GM18520 (cell line): ENCODE data around the gene BFAR.
"Not testable (repeated sequence)": the region's sequence is repeated elsewhere in the genome, so short reads cannot be mapped to it uniquely, and the experiment has no call there.

Experiments used
- ATAC-seq: cut with Tn5 transposase; IDR thresholded peaks from one replicate; pipeline ENCODE4 v1.9.1; 2021; ENCODE audit not compliant: unreplicated experiment

BFAR gene, protein sequence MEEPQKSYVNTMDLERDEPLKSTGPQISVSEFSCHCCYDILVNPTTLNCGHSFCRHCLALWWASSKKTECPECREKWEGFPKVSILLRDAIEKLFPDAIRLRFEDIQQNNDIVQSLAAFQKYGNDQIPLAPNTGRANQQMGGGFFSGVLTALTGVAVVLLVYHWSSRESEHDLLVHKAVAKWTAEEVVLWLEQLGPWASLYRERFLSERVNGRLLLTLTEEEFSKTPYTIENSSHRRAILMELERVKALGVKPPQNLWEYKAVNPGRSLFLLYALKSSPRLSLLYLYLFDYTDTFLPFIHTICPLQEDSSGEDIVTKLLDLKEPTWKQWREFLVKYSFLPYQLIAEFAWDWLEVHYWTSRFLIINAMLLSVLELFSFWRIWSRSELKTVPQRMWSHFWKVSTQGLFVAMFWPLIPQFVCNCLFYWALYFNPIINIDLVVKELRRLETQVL

DNA sequence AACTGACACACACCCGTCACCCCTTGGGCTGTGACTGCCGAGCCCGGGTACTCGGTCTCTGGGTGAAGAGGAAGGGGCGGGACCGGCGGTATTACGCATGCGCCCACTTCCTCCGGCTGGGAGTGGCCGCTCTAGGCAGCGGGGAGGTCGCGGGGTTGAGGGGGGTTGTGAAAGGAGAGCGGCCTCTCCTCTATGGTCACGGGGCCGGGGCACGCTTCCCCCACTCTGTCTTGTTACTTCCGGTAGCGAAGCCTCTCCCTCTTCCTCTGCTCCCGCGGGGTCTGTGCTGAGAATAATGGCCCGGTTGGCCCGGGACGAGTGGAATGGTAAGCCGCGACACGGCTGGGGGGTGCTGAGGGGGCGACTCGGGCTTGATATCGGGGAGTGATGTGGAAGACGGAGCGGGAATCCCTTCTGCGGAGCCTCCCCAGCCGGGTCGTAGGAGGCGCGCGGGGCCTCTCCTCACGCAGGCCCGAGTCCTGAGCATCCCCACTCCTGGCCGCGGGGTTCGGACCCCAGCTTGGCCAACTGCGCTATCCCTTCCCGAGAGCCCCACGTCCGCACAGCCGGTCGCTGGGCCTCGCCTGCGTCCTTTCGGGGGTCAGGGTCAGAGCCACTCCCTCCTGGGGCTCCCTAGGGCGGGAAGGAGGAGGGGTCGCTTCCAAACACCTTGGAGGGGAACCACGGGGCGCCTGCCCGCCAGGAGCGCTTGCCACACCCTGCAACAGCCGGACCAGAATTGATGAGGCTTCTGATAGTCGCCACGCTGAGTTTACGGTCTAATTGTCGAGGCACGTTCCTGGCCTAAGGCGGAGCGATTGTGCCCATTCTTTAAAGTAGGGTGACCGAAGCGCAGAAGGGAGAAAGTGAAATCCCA lies at the start of gene BFAR:
Gene BFAR (plus strand): TSS at position 259 of the 877 bp plus-strand sequence. CDS start 11,396 bp downstream, outside the sequence.
- ATAC-seq = peak; percentile 71

DNA sequence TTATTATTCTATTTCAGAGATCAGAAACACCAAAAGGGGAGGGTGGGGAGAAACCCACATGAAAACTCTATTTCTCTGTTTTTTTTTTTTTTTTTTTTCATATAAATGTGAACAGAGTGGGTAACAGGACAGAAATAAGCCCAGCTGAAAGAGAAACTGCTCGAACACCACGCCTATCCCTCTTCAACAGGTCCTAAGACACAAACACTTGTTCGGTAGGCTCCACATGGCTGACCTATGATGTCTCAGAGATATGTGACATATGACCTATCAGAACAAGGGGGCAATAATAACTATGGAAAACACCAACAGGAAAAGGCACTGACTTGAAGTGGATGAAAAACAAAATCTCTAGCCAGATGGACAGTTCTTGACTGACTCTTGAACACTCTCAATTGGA lies 47.5 kb upstream of the BFAR start:
- ATAC-seq = no peak

DNA sequence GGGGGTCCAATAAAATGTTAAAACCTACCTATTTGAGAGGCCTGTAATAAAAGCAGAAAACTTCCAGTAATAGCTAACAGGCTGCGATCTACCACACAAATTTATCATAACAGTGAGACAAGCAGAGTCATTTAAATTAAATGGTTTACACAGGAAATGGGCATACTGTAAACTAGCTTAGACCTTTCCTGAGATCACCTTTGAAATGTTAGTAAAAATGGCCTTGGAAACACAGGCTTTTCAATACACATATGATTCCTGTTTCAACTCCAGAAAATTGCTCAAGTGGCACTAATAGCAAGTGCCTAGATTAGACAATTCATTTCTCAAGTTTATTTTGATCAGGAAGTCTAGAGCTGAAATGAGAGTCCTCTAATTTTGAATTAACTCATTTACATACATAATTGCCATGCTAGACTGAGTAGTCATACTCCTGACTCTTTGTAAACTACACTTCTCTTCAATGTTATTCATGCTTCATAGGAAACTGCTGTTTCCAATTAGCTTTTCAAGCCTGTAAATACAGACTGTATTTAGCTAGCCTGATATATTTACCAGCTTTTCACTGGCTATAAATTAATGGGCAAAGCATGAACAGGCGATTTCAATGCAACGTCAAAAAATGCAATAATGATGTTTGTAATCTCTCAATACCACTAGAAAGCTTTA lies 46.0 kb upstream of the BFAR start:
- ATAC-seq = no peak

DNA sequence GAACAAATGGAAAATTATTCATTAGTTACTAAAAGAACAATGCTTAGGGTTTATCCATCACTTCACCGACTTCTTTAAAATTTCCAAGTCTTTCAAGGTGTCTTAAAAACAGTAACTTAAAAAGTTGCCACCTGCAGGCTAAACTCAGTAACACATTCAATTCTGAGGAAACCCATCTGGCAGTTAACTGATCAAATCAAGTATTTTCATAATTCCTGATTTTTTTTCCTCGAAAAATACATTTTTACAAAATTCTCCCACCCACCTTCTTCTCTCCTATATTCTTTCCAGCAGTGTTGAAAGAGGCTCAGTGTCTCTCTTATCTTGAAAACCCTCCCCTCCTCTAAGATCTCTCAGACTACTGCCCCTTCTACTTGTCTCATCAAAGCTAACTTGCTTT lies 32.6 kb upstream of the BFAR start:
- no peak for ATAC-seq

DNA sequence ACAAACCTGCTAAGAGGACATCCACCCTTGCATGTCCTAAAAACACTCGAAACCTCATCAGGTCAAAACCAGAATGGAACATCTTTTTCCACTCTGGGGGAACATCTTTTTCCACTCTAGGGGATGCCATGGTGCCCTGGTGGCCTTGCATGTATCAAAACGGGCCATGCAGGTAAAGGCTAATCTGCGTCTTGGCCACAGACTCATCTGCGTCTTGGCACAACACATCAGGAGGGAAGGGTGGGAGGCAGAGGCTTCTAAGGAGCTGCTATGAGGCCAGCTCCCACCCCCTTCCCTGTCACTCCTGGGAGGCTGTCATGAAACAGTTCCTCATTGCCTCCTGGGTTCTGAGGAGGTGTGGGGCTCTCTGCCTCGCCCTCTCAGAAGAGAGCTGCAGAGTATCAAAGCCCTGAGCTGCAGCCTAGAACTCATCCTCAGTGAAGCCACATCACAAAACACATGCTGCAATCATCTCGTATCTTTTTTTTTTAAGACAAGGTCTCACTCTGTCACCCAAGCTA lies 30.2 kb upstream of the BFAR start:
- ATAC-seq = no peak

DNA sequence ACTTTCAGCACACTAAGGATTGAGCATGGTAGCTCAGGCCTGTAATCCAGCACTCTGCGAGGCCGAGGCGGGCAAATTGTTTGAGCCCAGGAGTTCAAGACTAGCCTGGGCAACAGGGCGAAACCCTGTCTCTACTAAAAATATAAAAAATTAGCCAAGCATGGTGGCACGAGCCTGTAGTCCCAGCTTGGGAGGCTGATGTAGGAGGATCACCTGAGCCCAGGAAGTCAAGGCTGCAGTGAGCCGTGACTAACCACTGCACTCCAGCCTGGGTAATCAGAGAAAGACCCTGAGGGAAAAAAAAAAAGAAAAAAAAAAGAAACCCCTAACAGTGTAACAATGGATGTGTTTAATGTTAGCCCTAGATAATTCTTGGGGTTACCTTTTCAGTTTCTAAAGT lies 26.6 kb upstream of the BFAR start:
- no peak for ATAC-seq

DNA sequence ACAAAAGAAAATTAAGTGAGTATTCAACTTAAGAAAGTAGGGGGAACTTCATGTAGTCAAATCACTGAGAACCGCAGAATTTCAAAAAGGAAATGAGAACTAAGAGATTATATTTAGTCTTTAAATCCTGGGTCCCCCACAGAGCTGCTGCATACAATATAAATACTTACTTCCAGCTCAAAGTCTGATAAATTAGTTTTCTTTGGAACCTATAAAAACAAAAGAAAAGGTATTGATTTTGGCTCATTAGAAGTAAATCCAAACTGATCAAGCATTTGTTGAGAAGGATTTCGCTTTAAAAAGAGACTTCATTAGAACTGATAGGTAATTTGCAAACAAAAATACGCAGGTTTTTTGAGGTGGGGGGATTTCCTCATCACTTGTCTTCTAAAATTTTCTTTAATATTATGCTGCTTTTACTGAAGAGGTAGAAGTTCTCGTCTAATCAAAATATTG lies 24.6 kb upstream of the BFAR start:
- no peak for ATAC-seq

DNA sequence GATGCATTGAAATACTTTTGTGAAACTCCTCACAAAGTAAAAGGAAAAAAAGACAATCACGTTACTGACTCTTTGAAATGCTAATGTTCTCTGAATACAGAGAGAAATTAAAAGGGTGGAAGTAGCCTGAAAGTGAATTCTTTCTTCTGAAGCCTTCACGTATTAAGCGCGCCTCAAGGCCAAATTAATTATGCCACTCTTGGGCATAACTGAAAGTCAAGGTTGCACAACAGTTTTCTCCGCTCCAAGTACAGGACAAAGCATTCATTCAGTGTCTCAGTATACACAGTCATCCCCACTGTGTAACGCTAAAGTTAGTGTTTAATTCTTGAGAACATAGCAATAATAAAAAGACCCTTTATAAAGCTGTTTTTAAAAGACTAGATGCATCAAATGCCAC lies 24.1 kb upstream of the BFAR start:
- no peak for ATAC-seq

DNA sequence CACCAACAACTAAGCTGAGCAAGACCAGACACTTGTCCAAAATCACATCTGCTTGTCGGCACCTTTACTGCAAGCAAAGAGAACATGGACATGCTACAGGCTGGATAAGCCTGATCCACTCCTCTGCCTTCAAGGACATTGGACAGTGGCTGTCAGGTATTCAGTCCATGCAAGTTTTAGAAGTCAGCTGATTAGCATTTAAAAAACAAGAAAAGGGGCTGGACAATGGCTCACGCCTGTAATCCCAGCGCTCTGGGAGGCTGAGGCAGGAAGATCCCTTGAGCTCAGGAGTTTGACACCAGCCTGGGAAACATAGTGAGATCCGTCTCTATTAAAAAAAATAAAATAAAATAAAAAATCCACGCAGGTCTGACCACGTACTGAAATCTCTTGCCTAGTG lies 23.0 kb upstream of the BFAR start:
- no peak for ATAC-seq

DNA sequence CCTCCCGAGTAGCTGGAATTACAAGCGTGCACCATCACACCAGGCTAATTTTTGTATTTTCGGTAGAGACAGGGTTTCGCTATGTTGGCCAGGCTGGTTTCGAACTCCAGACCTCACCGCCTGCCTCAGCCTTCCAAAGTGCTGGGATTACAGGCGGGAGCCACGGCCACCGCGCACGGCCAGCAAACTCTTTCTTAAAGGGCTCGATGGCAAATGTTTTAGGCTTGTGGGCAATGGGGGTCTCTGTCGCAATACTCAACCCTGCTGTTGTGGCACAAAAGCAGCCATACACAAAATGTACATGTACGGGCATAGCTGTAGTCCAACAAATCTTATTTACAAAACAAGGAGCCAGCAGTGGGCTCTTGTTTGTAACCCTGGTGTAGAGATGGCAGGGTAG lies 21.1 kb upstream of the BFAR start:
- no peak for ATAC-seq

DNA sequence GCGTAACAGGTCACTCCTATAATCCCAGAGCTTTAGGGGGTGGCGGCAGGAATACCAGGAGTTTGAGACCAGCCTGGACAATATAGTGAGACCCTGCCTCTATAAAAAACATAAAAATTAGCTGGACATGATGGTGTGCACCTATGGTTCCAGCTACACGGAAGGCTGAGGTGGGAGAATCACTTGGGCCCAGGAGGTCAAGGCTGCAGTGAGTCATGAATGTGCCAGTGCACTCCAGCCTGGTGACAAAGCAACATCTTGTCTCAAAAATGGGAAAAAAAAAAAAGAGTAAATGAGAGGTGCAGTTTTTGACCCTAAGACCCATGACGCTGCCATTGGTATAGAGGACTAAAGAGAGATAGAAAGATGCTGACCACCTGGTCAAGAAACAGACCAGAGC lies 18.8 kb upstream of the BFAR start:
- no peak for ATAC-seq

DNA sequence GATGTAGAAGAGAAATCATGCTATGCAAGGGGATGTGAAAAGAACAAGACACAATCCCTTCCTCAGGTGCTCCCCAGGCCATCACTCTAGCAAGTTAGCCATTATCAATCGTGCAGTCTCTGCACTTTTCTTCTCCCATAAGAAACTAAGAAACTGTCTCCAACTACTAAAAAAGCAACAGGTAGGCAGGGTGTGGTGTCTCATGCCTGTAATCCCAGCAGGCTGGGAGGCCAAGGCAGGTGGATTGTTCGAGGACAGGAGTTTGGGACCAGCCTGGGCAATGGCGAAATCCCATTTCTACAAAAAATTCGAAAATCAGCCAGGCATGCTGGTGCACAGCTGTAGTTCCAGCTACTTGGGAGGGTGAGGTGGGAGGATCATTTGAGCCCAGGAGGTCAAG lies 16.5 kb upstream of the BFAR start:
- no peak for ATAC-seq

DNA sequence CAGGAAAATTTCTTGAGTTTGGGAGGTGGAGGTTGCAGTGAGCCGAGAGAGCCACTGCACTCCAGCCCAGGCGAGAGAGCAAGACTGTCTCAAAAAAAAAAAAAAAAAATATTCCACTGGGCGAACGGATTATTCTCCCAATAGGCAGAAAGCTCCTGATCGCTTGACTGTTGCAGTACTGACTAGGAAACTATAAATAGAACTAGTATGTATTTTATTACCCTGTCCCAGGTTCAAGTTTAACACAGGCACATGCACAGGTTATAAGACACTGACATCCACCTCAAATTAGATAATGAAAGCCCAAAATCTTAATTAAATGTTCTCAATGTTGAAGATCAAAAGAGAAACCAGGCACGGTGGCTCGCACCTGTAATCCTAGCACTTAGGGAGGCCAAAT lies 14.2 kb upstream of the BFAR start:
- ATAC-seq = no peak

DNA sequence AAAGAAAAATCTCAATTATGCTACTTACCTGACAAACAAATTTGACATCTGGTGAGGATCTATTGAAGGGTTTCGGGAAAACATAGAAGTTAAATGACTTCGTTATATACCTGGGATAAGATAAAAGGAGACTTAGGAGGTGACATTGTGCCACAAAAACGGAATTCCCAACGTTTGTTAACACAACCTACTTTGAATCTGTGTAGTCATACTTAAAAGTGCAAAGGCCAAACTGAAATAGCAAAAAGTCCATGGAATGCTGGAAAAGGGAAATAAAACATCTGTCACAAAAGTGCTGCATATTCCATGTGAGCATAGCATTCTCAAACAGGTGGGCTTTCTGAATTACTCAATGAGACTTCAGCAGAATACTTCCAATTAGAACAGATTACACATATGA lies 5.7 kb upstream of the BFAR start:
- no peak for ATAC-seq

DNA sequence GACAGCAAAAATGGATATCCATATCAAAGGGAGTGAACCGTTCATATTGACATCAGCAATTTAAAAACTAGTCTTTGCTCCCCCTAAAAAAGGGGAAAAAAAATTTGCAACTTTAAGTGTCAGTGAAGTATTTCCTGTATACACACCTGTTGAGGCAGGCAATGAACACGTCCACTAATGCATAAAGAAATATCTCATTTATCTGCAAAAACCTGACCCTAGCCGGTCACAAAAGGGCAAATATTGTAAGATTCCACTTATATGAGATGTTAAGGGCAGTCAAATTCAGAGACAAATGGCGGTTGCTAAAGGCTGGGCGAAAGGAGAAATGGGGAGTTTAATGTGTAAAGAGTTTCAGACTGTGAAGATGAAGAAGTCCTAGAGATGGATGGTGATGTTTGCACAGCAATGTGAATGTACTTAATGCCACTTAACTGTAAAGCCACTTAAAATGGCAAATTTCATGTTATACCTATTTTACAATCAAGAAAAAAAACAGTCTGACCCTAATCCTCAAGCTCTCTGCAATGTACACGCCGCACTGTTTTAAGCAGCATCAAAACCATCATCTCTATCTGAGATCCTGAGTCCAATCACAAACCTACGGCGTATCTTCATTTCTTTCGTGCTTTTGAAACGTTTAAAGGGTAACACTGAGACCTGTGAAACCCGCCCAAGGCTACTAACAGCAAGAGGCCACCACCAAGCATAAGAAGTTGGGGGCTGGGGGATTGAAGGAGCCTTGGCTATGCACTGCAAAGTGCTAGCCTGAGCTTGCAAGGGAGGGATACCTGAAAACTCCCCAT lies 3.7 kb upstream of the BFAR start:
- ATAC-seq = no peak

DNA sequence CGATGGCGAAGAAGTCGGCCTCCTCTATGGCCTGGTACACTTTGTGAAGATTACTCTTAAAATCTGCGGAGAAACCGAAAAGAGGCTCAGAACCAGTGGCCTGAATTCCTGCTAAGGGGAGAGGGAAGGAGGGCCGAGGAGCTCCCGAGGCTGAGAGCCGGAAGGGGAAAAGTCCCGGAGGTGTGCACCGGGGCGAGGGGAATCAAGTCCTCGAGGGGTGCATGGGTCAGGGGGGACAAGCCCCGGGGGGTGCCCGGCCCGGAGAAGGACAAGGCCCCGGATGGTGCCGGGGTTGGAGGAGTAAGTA lies 3.2 kb upstream of the BFAR start:
- ATAC-seq = no peak

DNA sequence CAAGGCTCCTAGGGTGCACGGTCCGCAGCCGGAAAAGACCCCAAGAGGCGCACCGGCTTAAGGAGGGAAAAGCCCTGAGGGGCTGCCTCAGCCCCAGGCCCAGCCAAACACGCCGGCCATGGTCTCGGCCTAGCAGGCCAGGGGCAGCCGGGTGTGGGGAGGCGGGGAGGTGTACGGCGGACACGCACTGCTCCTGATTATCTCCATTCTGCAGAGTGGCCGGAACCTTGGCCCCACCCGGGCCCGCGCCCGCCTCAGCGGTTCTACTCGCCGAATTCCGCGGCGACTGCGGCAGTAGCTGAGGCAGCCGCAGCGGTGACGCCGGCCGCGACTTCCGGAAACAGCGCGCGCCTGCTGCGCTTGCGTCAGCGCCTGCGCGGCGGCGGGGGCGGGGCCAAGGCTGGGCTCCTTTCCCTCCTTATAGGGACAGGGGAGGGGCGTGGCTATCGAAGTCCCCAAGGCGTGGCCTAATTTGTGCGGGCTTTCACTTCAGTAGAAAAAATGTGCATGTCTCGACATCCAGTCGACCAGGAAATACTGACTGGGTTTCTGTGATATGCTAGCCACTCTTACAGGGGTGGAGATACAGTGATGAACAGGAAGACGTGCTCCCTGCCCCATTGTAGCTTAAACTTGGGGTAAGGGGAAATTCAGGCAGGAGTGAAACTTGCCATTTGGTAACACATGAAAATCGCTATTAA lies 2.7 kb upstream of the BFAR start, which contains the start of gene PARN:
Gene PARN (minus strand): TSS at position 342 of the 701 bp plus-strand sequence. CDS start 135 bp downstream, at position 207.
- peak; percentile 35 for ATAC-seq

DNA sequence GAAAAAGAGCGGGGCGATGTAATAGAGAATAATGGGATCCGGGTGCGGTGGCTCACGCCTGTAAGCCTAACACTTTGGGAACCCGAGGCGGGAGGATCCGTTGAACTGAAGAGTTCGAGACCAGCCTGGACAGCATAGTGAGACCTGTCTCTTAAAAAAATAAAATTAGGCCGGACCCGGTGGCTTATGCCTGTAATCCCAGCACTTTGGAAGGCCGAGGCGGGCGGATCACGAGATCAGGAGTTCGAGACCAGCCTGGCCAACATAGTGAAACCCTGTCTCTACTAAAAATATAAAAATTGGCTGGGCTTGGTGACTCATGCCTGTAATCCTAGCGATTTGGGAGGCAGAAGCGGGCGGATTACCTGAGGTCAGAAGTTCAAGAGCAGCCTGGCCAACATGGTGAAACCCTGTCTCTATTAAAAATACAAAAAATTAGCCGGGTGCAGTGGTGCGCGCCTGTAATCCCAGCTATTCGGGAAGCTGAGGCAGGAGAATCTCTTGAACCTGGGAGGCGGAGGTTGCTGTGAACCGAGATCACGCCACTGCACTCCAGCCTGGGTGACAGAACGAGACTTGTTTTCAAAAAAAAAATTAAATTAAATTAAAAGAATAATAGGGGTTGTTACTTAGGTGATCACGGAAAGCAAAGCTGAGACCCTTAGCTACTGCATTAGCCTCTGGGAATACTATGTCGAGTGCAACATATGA lies 2.0 kb upstream of the BFAR start:
- not testable (repeated sequence) for ATAC-seq

DNA sequence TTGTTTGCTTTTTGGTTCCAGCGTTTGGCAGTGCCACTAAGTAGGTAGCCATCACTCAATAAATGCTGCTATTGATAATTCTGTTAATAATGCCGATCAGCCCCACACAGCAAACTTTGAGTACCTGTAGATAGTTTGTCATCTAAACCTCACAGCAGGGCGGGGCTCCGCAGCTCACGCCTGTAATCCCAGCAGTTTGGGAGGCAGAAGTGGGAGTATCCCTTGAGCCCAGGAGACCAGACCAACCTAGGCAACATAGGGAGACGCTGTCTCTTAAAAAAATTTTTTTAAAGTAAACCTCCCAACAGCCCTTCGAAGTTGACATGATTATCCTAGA lies 1.6 kb downstream of the BFAR start:
- no peak for ATAC-seq
